HG03280 (cell line): Measurements from ENCODE around the gene UNC13D.
"Not testable (repeated sequence)": the region's sequence is repeated elsewhere in the genome, so short reads cannot be mapped to it uniquely, and the experiment has no call there.

Experiments
- ATAC-seq: cut with Tn5 transposase; IDR thresholded peaks from one replicate; pipeline ENCODE4 v1.9.1; 2021; ENCODE audit warnings: mild to moderate bottlenecking, moderate library complexity; ENCODE audit not compliant: unreplicated experiment

Gene UNC13D

DNA sequence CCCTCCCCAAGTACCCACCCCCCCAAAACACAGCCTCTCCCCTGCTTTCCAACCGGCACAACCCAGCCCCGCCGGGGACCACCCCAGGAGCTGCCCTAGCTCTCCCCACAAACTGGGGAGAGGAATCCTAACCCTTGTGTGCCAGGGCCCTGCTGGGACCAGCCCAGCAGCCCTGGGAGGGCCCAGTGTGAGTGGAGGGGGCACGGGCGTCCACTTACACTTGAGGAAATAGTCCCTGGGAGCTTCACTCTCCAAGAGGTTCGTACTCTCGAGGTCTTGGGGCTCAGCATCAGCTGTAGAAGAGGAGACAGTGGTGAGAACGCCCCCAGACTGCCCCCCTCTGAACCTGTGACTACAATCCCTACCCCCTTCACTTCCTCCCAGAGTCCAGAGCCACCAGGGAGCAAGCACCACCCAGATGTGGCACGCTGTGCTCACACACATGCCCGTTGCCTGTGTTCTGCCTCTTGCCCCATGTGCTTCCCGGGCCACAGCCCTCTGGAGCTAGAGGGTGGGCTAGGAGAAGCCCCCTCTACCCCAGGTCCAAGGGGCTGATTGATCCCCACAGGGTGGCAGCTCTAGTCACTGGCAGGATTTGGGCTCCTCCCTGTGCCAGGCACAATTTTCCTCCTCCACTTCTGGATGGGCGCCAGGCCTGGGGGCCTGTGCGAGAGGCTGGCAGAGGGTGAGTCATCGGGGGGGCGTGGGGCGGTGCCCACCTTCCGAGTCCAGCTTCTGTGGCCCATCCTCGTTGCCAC is 31.2 kb upstream of the UNC13D start:
- ATAC-seq = no peak

DNA sequence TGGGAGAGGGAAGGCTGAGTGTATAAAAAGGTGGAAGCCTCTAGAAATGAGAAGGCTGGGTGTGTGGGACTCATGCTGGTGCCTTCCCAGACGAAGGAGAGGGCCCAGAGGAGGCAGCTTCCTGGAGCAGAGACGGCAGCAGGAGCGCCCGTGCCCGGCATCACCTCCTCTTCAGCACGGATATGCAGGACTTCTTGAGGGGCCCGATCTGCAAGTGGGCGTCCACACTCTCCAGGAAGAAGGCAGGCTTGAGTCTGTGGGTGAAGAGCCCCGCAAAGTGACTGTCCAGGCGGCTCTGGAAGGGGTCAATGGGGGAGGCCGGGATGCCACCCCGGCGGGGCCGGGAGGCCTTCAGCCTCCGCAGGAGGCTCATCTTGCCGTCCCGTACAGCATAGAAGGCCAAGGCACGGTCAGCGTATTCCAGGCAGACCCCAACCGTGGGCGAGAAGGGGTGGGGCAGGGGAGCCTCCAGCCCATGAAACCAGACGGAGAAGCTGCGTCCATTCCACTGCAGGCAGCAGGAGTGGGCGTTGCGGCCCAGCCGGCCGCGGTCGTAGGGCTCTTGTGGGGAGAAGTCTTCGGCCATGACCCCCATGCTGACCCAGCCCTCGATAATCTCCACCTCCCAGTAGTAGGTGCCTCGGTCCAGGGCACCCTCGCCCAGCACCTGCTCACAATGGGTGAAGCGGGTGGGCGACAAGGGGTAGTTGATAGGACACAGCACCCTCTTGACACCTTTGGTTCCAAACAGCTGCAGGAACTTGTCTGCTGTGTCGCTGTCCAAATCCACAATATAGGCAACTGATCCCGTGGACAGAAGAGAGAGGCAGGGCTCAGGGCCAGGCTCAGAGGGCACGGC is 30.3 kb upstream of the UNC13D start:
- ATAC-seq = no peak

DNA sequence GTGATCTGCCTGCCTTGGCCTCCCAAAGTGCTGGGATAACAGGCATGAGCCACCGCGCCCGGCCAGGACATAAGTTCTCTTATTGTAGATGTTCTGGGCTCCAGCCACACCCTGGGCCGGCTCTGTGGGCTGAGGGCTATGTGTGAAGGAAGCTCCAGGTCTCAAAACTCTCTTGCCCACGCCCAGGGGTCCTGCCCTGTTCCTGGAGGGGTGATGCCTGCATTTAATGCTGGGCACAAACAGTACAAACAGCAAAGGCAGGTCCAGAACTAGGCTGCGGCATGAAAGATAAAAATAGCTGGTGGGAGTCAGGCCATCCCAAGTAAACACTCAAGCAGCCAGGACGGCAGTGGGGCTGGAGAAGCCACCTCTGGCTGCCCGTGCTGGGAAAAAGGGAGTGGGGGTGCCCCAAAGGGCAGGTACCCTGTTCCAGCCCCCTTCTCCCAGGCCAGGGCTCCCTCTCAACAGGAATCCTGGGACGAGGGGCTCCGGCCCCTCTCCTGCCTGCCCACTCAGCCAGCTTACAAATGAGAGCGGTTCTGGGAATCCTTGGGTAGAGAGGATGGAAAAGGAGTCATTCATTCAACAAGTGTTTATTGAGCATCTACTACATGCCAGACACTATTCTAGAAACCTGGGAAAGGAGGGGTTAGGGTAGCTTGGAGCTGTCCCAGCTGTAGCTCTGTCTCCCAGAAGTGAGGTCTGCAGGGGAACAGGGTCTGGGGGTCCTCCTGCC is 29.6 kb upstream of the UNC13D start:
- no peak for ATAC-seq

DNA sequence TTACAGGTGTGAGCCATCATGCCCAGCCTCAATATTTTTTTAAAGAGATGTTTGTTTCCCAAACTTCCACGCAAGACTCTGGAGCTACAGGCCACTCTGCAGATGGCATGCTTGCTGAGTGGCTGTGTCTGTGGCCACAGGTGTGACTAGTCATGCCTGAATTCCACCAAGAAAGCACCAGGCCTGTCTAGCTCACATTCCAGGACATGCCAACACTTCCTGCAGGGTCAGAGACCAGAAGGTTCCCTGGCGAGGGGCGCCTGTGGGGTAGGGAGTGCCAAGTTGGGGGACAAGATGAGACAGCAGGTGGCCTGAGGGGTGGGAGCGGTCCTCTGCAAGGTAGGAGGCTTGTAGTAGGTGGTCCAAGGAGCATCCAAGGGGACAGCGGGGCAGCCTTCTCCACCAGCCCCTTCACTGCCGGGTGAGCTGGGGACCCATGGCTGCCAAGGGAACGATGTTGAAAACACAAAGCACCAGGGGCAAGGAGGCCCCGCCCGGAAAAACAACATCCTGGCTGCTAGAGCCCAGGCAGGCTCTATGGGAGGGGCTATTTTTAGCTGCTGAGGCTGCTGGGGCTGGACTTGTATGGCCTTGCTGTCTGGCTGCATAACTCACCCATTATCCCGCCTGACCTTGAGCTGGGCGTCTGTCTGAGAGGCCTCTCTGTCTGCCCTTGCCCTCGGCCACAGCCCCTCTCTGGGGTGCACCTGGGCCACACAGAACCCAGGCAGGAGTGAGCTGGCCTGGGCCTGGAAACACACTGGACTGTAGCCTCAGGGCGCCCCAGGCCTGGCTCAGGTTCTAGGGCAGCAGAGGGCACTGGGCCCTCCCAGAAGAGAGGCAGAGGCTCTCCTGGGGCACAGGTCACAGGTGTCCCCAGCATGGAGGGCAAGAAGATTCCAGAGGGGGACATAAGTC is 28.5 kb upstream of the UNC13D start:
- ATAC-seq = no peak

DNA sequence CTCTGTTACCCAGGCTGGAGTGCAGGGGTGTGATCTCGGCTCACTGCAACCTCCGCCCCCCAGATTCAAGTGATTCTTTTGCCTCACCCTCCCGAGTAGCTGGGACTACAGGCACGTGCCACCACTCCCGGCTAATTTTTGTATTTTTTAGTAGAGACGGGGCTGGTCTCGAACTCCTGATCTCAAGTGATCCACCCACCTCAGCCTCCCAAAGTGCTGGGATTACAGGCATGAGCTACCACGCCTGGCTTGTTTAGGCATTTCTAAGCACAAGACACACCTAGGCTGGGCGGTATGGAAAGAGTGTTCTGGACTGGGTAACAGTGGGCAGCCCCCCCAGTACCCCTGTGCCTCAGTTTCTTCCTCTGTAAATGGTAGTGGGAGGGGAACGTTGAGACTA is 26.0 kb upstream of the UNC13D start:
- not testable (repeated sequence) for ATAC-seq

DNA sequence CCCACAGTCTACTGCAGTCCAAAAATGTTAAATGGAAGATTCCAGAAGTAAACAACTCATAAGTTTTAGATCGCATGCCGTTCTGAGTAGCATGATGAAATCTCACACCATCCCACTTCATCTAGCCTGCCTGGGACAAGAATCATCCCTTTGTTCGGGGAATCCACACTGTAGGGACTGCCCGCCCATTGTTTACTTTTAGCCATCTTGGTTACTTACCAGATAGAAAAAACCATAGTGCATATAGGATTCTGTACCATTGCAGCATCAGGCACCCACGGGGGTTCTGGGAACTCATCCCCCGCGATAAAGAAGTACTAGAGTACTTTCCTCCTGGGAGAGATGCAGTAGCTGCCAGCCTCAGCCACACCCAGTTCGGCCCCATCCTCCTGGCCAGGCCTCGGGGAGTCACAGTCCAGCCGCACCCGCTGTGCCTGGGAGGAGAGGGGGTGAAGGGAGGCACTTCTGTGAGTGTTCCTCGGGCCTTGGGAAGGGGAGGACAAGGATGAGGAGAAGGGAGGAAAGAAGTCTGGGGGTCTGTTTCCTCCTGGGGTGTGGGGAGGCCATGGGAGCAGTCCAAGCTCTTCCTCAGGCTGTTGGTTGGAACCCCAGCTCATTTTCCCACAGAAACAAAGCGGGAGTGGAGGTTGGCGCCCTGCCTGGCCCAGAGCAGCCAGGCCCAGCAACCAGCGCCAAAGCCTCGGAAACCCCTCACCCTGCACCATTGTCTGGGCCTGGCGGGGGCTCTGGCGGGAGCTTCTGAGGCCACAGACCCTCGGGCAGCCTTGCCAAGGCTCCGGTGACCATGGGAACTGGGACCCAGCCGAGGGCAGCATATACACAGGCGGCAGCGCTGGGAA is 25.3 kb upstream of the UNC13D start:
- no peak for ATAC-seq

DNA sequence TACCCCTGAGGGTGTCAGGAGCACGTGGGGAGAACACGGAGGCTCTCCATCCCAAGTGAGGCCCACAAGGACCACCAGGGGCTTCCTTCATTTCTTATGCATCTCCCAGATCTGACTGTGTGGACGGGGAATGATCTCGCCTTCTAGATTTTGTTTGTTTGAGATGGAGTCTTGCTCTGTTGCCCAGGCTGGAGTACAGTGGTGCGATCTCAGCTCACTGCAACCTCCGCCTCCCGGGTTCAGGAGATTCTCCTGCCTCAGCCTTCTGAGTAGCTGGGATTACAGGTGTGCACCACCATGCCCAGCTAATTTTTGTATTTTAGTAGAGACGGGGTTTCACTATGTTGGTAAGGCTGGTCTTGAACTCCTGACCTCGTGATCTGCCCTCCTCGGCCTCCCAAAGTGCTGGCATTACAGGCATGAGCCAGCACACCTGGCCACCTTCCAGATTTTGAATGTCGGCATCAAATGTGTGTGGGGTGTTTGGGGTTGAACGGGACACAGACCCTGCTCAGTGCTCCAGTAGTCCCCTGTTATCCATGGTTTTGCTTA is 24.6 kb upstream of the UNC13D start:
- not testable (repeated sequence) for ATAC-seq

DNA sequence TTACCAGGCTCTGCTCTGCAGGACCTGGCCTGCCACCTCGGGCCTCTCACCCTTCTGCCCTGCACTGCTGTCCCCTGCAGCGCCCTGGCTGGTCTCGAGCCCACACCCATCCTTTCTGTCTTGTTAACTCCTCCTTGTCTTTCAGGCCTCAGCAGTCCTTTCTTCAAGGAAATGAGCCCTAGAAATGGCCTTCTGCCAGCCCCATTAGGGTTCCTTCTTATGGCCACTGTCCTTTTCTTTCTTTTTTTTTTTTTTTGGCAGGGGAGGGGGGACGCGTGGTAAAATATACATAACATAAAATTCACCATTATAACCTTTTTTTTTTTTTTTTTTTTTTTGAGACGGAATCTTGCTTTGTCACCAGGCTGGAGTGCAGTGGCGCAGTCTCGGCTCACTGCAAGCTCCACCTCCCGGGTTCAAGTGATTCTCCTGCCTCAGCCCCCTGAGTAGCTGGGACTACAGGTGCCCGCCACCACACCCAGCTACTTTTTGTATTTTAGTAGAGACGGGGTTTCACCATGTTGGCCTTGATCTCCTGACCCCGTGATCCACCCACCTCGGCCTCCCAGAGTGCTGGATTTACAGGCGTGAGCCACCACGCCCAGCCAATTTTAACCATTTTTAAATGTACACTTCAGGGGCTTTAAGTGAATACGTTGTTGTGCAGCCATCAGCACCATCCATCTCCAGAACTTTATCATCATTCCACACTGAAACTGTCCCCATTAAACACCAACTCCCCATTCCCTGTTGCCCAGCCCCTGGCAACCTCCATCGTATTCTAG is 21.4 kb upstream of the UNC13D start:
- not testable (repeated sequence) for ATAC-seq

DNA sequence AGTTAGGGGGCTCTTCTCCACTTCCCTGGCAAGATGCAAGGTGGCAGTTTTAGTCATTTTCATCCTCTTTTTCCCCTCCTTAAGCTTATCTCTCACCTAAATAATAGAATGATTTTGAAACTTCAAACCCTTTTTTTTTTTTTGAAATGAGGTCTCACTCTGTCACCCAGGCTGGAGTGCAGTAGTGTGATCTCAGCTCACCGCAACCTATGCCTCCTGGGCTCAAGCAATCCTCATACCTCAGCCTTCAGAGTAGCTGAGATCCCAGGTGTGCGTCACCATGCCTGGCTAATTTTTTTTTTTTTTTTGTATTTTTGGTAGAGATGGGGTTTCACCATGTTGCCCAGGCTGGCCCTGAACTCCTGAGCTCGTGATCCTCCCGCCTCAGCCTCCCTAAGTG is 20.7 kb upstream of the UNC13D start:
- ATAC-seq = peak; percentile 17

DNA sequence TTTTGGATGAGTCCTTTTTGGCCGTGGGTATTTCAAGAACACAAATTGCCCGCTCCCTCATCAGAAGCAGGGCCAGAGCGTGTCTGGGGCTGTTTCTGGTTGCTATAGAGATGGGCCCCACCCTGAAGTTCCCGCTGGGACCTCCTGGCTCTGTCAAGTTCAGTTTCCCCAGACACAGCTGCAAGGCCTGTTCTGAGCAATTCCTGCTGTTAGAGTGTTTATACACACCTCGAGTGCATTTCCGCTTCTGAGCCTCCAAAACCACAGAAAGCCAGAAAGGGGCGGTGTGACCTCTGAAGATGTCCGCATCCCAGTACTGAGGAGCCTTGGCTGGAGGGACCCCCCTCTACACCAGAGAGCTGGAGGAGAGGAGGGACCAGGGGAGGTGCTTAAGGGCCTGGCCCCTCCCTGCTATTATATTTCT is 20.3 kb upstream of the UNC13D start:
- peak; percentile 86 for ATAC-seq

DNA sequence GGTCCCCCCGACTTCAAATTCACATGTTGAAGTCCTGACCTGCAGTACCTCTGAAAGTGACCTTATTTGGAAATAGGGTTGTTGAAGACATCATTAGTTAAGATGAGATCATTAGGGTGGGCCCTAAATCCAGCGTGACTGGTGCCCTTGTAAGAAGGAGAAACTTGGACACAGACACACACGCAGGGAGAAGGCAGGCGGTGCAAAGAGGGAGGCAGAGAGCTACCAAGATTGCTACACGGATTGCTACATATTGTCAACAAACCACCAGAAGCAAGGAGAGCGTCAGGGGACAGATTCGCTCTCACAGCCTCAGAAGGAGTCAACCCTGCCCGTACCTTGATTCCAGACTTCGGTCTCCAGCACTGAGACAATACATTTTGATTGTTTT is 17.7 kb upstream of the UNC13D start:
- no peak for ATAC-seq

DNA sequence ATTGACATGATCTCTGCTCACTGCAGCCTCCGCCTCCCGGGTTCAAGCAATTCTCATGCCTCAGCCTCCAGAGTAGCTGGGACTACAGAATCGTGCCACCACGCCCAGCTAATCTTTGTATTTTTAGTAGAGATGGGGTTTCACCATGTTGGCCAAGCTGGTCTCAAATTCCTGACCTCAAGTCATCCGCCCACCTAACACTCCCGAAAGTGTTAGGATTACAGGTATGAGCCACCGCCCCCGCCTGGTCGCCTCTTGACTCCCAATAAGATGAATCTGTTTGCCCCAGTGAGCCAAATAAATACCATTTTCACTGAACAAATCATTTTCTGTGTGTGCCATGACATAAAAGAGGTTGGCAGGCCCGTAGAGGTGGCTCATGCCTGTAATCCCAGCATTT is 15.2 kb upstream of the UNC13D start:
- ATAC-seq = not testable (repeated sequence)

DNA sequence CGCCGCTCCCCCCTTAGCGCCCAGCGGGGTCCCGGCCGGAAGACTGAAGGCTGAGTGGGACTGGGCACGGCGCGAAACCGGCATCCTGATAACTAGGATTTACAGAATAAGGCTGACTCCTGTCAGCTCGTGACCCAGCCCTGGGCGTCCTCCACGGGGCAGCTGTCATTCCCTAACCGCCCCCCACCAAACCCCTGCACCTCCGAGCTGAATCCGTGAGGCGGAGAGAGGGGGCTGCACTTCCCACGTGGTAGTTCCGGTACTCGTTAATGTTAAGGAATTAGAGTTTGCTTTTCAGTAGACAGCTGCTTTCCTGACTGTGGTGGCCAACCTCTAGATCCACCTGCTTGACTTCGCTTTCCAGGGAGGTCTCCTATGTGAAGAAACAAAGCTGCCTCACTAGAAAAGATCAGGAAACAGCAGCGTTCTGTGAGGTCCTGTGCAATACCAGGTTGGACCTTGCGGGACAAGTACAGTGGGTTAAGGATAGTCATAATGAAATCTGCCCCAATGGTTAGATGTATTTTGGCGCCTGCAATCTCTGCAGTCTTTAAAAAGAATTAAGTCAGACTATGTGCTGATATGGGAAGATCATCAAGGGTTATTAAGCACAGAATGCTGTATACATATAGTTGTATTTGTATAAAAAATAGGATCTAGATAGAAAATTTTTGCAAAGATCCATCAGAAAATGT is 12.0 kb upstream of the UNC13D start:
- ATAC-seq = peak; percentile 33

DNA sequence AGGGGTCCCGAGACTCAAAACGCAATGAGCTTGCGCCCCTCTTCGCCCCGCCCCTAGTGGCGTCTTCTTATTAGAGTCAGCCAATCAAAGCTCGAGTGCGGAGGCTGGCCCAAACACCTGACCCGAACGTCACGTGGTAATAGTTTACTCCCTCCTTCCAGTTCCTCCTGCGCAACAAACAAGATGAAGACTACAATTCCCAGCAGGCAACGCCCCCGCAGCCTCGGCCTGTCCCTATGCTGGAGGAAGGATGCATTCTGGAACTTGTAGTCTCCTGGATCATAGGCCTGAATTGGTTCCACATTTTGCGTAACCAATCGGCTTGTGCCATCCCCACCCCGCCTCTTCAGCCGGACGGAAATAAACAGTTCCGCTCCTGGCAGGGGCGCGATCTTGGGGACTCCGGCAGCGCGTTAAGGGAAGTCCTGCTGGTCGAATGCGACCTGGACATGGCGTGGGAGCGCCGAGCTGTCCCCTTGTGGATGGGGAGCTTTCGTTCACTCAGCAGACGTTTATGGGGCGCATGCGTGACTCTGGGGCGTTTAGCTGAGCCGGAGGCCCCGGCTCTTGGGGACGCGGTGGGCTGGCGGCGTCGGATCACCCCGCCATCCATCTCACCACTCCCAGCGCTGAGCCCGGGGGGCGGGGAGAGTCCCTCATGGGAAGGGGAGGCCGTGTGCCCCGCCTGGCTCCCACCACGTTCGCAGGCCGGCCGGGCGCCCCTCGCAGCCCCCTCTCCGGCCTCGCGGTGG is 11.3 kb upstream of the UNC13D start, which contains the start of gene WBP2:
Gene WBP2 (minus strand): TSS at position 26 of the 752 bp plus-strand sequence. CDS start 38 bp downstream, outside the sequence.
- ATAC-seq = peak; percentile 85

DNA sequence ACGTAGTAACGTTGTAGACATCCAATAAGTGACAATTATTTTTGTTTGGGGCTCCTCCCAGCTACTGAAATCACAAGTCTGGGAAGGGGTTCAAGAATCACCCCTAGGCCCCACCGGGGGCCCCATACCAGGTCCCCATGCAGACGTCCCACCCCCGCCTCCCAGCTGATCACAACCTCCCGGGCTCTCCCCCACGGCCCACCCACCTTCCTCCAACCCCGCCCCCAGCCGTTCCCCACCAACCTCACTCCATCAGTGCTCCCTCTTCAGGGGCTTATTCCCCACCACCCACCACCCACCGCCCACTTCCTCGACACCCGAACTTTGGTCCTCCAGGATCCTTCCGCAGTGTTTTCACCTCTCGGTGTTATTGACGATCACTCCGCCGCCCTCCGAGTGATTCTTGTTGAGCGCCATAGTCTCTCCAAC is 10.7 kb upstream of the UNC13D start:
- no peak for ATAC-seq

DNA sequence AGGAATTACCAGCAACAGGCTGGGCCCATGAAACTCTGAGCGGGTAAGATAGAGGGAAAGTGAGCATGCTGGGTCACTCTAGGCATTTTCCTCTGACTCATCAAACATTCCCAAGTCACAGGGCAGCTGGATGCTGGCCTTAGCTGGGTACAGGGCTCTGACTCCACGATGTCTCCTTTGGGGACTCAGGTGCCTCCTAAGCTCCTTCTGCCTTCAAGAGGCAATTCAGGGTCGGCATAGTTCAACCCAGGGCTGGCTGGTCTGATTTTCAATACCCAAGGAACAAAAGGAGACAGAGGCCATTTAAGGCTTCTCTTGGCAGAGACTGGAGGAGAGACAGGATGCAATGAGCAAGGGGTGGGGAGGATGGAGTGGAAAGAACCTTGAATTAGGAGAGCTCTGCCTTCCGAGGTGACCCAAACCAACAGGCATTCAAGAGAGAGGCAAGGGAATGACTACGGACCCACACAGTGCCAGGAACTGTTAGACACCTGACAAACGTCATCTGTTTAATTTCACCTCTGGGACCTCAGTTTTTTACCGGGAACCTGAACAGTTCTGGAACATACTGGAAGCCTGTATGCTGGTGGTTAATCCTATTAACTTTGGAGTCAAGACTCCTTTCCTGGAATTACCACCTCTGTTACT is 10.0 kb upstream of the UNC13D start:
- ATAC-seq = no peak
